Fibroblast of lung (primary cell): ENCODE data around the gene FAM180A. TPM values are rescaled to one million over a fixed set of nuclear protein-coding genes. Genes with fewer than 3 reads are reported as not detected.
A peak's percentile ranks its signal among the peaks of the same experiment; 100 is the strongest.

ENCODE experiments used
- DNase-seq, 2 donors: peaks; one replicate each; pipeline versions ENCODE4 v3.0.0 to v3.0.0-alpha.2; 2010; ENCODE audit warnings: low read depth in 2 of 2
- H2AFZ ChIP-seq: 2 replicates; pipeline ENCODE4 v1.5.1; 2012; ENCODE audit warnings: low read length, control low read depth, inconsistent platforms
- H3K27ac ChIP-seq: 2 replicates; pipeline ENCODE4 v1.5.1; 2011; ENCODE audit warnings: low read length, control low read depth; ENCODE audit not compliant: insufficient read depth
- H3K27me3 ChIP-seq: 2 replicates; pipeline ENCODE4 v1.5.1; 2011; ENCODE audit warnings: mild to moderate bottlenecking, low read length; ENCODE audit not compliant: control insufficient read depth, insufficient read depth
- H3K36me3 ChIP-seq: 2 replicates; pipeline ENCODE4 v1.5.1; 2011; ENCODE audit warnings: low read length; ENCODE audit not compliant: control insufficient read depth, insufficient read depth
- H3K4me1 ChIP-seq: 2 replicates; pipeline ENCODE4 v1.5.1; 2011; ENCODE audit warnings: low read length; ENCODE audit not compliant: control insufficient read depth, insufficient read depth; ENCODE audit errors: extremely low read depth
- H3K4me2 ChIP-seq: 2 replicates; pipeline ENCODE4 v1.5.1; 2011; ENCODE audit warnings: low read length, control low read depth; ENCODE audit not compliant: insufficient read depth; ENCODE audit errors: extremely low read depth
- H3K4me3 ChIP-seq, 4 experiments: fragments of 200-600 bp in 1 of 4; sonication (generic) in 1 of 4; replicated peaks in 1 of 4; 2 replicates each; pipeline ENCODE4 v1.5.1; 2011 to 2016; ENCODE audit warnings: low read length in 4 of 4, low read depth in 3 of 4, mild to moderate bottlenecking in 3 of 4, control low read depth in 2 of 4, inconsistent platforms in 1 of 4, mixed read lengths in 1 of 4; ENCODE audit not compliant: insufficient read depth in 1 of 4; ENCODE audit errors: control extremely low read depth in 1 of 4
- H3K79me2 ChIP-seq: 2 replicates; pipeline ENCODE4 v1.5.1; 2012; ENCODE audit warnings: mild to moderate bottlenecking, low read length, inconsistent platforms; ENCODE audit not compliant: control insufficient read depth, insufficient read depth
- H3K9ac ChIP-seq: 2 replicates; pipeline ENCODE4 v1.5.1; 2011; ENCODE audit warnings: mild to moderate bottlenecking, low read length, control low read depth; ENCODE audit not compliant: insufficient read depth
- H3K9me3 ChIP-seq: 2 replicates; pipeline ENCODE4 v1.5.1; 2012; ENCODE audit warnings: low read depth, low read length; ENCODE audit not compliant: control insufficient read depth, insufficient read depth
- H4K20me1 ChIP-seq: 2 replicates; pipeline ENCODE4 v1.5.1; 2011; ENCODE audit warnings: low read length; ENCODE audit not compliant: control insufficient read depth, insufficient read depth; ENCODE audit errors: extremely low read depth
- EZH2 ChIP-seq: IDR thresholded peaks from 2 replicates; pipeline ENCODE4 v1.5.1; 2012; ENCODE audit warnings: low read length, control low read depth, mild to moderate bottlenecking; ENCODE audit errors: missing control alignments
- polyA plus RNA-seq, 2 donors: library from polyadenylated mRNA; depleted of rRNA in 1 of 2; stranded (reverse) in 1 of 2; unstranded in 1 of 2; fragments of >200 nt; gene quantifications; 2 replicates each; pipeline ENCODE4 v1.2.1, GENCODE V29; 2011 to 2012; ENCODE audit warnings: missing spikeins in 1 of 2
- total RNA-seq: library from RNA; depleted of rRNA; stranded (reverse); fragments of >200 nt; gene quantifications from 2 replicates; pipeline ENCODE4 v1.2.1, GENCODE V29; 2014
- TF ChIP-seq, protein P1 (sequence below), 2 donors: IDR thresholded peaks in 1 of 2; conservative IDR thresholded peaks in 1 of 2; 1 replicate in 1 of 2; 2 replicates in 1 of 2; pipeline ENCODE4 v1.5.1; 2011 to 2012; ENCODE audit warnings: low read length in 2 of 2, control low read depth in 1 of 2, inconsistent platforms in 1 of 2, low read depth in 1 of 2, mild to moderate bottlenecking in 1 of 2

Gene FAM180A
- total and polyA plus RNA-seq, 2 donors (not counting 1 experiment from before 2014, with no cell fraction given) = 15.6 to 38.5 TPM

GRCh38 chr7:135711139-135711469 is 37.5 kb downstream of the FAM180A start:
- Histone ChIP-seq H3K9me3 (no peaks in the 10 kb centered on the region), H3K9ac (no peak overlapping the region), H2AFZ (no peak overlapping the region), H3K27ac (no peak overlapping the region), H3K4me2 (no peak overlapping the region), H3K27me3 (no peaks in the 10 kb centered on the region), H3K79me2 (no peaks in the 10 kb centered on the region), H3K36me3 (peaks cover 7% of the 10 kb centered on the region), H3K4me3 (no peak overlapping the region), H4K20me1 (no peaks in the 10 kb centered on the region), H3K4me1 (peaks cover 7% of the 10 kb centered on the region)
- no peak for DNase-seq
- TF ChIP-seq, protein P1, sequence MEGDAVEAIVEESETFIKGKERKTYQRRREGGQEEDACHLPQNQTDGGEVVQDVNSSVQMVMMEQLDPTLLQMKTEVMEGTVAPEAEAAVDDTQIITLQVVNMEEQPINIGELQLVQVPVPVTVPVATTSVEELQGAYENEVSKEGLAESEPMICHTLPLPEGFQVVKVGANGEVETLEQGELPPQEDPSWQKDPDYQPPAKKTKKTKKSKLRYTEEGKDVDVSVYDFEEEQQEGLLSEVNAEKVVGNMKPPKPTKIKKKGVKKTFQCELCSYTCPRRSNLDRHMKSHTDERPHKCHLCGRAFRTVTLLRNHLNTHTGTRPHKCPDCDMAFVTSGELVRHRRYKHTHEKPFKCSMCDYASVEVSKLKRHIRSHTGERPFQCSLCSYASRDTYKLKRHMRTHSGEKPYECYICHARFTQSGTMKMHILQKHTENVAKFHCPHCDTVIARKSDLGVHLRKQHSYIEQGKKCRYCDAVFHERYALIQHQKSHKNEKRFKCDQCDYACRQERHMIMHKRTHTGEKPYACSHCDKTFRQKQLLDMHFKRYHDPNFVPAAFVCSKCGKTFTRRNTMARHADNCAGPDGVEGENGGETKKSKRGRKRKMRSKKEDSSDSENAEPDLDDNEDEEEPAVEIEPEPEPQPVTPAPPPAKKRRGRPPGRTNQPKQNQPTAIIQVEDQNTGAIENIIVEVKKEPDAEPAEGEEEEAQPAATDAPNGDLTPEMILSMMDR (conservative IDR thresholded peaks at IDR 0.05 in 1 of 2, IDR thresholded peaks at IDR 0.05 in 1 of 2; ENCODE audit: low read depth in 1 of 2, low read length in 2 of 2) = no peak
- no peak for TF ChIP-seq EZH2

DNA sequence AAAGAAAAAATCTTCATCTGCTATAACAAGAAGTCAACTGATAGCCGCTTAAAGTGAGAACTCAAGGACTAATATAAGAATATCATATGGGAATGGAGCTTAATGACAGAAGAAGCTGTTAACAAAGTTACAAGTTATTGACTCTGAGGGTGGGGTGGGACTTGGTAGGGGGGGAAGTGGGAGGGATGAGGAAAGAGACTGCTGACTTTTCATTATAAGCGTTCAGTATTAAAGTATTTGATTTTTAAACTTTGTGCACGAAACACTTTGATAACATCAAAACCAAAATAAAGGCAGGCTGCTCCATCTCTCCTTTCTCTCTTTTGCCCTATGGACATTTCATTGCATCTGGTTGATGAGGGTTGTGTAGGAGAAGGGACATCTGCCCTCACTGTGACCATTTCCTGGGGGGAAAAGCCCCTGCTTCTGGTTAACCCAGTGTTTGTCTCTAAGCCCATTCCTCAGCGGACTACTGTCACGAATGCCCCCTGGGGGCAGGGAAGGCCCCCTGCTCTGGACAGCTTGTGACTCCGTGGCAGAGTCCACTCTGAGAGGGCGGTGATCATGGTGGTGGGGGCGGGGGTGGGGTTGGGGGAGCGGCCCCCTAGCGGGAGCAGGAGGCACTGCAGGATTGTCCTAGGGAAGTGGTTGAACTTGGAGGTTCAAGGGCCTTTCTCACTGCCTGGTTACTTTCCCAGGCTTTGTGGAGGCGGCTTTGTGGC is 38.0 kb downstream of the FAM180A start:
- Histone ChIP-seq H3K36me3 (peaks cover 7% of the 10 kb centered on the region), H3K4me1 (peaks cover 7% of the 10 kb centered on the region), H3K9me3 (no peaks in the 10 kb centered on the region), H3K9ac (no peak overlapping the region), H3K27ac (no peak overlapping the region), H3K79me2 (no peaks in the 10 kb centered on the region), H3K27me3 (no peaks in the 10 kb centered on the region), H4K20me1 (no peaks in the 10 kb centered on the region), H3K4me3 (no peak overlapping the region), H3K4me2 (no peak overlapping the region), H2AFZ (no peak overlapping the region)
- DNase-seq = no peak
- no peak for TF ChIP-seq EZH2
- TF ChIP-seq, protein P1 (conservative IDR thresholded peaks at IDR 0.05 in 1 of 2, IDR thresholded peaks at IDR 0.05 in 1 of 2; ENCODE audit: low read depth in 1 of 2, low read length in 2 of 2) = peak; percentile 31 to 51

GRCh38 chr7:135709508-135709907 is 39.1 kb downstream of the FAM180A start:
- H3K9ac ChIP-seq = no peak overlapping the region
- H3K36me3 ChIP-seq = peaks cover 2% of the 10 kb centered on the region
- no peak overlapping the region for H3K4me3 ChIP-seq
- no peak overlapping the region for H3K4me2 ChIP-seq
- DNase-seq = no peak
- TF ChIP-seq, protein P1 (conservative IDR thresholded peaks at IDR 0.05 in 1 of 2, IDR thresholded peaks at IDR 0.05 in 1 of 2; ENCODE audit: low read depth in 1 of 2, low read length in 2 of 2) = no peak
- TF ChIP-seq EZH2 = no peak
- no peaks in the 10 kb centered on the region for H3K79me2 ChIP-seq
- peaks cover 2% of the 10 kb centered on the region for H3K4me1 ChIP-seq
- H2AFZ ChIP-seq = no peak overlapping the region
- no peaks in the 10 kb centered on the region for H4K20me1 ChIP-seq
- no peaks in the 10 kb centered on the region for H3K9me3 ChIP-seq
- no peaks in the 10 kb centered on the region for H3K27me3 ChIP-seq
- H3K27ac ChIP-seq = no peak overlapping the region
